Stimulated activated CD4-positive, alpha-beta T cell treated with anti-CD3 and anti-CD28 coated beads, Interleukin-4, amount 100 ng/mL, for 24 hours (primary cell): ENCODE data around the gene NPTX1.
"Not testable (repeated sequence)": the region's sequence is repeated elsewhere in the genome, so short reads cannot be mapped to it uniquely, and the experiment has no call there.

Experiments used
- DNase-seq: peaks from one replicate; pipeline ENCODE4 v3.0.0-alpha.2; 2020

The NPTX1 gene, protein sequence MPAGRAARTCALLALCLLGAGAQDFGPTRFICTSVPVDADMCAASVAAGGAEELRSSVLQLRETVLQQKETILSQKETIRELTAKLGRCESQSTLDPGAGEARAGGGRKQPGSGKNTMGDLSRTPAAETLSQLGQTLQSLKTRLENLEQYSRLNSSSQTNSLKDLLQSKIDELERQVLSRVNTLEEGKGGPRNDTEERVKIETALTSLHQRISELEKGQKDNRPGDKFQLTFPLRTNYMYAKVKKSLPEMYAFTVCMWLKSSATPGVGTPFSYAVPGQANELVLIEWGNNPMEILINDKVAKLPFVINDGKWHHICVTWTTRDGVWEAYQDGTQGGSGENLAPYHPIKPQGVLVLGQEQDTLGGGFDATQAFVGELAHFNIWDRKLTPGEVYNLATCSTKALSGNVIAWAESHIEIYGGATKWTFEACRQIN

DNA sequence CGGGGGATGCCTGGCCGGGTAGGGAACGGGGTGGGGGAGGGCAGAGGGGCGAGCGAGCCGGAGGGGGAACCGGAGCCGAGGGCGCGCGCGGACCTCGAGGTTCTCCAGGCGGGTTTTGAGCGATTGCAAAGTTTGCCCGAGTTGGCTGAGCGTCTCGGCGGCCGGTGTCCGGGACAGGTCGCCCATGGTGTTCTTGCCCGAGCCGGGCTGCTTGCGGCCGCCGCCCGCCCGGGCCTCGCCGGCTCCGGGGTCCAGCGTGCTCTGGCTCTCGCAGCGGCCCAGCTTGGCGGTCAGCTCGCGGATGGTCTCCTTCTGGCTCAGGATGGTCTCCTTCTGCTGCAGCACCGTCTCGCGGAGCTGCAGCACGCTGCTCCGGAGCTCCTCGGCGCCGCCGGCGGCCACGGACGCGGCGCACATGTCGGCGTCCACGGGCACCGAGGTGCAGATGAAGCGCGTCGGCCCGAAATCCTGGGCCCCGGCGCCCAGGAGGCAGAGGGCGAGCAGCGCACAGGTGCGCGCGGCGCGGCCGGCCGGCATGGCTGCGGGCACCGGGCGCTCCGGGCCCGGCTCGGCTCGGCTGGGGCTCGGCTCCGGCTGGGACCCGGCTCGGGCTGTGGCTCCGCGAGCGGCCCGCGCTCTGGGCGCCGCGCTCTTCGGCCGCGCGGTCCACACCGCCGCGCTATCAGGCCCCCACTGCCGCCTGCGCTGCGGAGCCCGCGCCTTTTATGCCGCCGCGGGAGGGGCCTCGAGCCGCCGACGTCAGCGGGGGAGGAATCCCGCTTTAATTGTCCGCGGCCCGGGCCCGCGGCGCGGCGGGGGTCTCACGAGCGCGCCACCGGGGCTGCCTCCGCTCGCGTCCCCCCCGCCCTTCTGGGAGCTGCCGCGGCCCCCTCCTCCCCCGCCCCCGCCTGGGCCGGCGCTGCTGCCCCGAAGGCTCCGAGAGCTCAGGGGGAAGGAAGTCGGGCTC is at the start of gene NPTX1:
Gene NPTX1, minus strand, starts transcription at position 698 of the 967 bp plus-strand sequence. Its CDS starts 161 bp downstream, at position 537.
- DNase-seq = no peak

DNA sequence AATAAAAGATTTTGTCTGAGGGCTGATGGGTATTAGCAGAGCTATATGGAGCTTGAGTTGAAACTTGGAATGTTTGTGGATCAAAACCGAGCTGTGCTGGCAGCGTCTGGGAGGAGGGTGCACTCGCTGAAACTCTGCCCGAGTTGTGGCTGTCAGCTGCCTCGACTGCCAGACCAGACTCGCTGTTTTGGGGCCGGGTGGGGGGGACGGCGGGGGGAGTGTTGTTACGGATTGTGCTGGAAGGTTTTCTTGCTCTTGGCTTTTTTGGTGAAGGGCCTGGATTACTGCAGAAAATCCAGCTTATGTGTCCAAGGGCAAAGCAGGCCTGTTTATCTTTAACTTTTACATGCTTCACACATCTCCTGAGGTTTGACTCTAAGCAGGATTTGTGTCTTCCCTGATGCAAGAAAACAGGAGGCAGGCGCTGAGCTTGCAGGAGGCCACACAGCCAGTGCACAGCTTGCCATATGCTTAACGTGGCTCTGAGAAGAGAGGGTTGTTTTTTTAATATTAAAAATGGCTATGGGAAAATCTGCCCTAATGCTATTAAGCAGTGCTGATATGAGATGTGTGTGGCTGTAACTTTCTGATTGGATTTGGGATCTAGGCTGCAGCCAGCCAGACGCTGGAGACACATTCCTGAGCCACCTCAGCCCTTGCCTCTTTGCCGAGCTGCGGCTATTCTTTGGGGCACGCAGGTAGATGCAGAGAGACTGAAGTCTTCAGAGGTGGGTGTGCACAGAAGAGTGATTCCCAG is 47.7 kb upstream of the NPTX1 start:
- no peak for DNase-seq

DNA sequence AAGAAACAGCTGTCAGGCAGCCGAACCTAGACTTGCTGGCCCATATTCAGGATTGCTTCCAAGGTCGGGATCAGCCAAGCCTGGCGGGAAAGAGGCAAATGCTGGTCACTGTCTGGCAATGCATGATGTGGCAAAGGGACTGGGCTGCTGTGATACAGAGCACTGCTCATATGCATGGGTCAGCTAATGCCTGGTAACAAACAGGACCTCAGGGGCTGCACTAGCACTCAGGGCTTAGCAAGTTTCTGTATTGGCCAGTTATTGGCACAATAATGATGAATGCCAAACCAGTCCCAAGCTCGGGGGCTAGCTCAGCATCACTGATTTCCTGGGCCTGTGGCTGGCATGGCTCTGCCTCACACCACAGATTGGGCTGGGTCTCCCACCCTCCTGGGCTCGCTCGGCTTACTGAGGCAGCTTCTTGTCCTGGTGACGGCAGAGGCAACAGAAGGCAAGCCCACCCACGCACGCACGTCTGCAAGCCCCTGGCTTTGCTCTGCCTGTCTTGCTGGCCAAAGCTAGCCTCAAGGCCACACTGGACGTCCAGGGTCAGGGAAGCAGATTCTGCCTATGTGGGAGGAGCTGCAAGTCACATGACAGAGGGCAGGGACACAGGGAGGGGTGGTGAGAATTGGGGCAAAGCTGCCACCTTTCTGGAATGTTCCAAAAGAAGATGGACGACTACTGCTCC is 46.8 kb upstream of the NPTX1 start:
- DNase-seq = no peak

DNA sequence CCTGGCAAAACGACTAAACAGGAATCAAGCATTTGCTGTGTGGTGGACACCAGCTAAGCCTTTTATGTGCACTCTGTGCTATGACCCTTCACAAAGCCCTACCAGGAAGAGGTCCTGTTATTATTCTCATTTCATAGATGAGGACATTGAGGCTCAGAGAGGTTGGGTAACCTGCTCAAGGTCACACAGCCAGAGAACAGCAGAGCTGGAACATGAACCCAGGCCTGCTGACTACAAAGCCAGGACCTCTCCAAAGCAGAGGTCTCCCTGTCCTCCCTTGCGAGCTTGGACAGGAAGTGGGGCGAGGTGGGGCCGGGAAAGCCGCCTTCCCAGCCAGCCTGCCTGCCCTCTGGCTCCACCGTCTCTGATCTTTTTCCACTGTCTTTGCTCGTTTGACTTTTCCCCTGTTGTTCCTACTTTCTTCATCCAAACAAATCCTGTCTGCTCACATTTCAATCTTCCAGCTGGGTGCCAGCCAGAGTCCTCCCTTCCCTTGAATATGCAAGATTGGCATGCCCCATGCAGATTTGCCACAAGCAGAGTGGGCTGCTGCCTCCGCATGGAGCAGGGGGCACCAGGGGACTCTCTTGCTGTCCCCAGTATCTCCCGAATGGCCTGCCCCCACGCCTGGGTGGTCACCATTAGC is 44.5 kb upstream of the NPTX1 start:
- no peak for DNase-seq

DNA sequence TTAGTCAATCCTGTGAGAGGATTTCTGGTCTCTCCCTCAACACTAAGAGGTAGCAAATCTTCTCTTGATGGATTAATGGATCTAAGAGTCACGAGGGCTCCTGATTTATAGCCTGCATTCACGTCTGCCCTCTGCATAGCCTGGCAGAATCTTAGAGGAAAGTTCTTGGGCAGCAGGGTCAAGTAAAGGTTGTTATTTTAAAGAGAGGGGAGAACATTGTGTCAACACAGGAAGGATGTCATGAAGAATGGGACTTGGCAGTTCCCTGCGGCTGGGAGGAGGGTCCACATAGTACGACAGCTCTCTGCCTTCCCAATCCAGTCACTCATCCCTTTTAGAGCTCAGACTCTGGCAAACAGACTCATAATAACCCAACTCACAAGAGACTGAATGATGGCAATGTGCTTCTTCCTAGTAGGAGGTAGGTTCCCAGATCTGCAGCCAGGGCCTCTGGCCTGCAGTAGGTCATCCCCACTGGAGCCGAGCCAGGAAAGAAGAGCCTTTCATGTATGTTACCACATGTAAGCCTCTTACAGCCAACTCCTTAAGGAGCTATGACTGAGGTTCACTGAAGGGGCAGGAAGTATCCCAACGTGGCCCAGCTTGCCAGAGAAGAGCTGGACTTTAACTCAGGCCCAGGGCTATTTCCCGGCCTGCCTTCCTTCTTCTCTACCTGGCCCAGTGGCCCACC is 42.8 kb upstream of the NPTX1 start:
- no peak for DNase-seq

DNA sequence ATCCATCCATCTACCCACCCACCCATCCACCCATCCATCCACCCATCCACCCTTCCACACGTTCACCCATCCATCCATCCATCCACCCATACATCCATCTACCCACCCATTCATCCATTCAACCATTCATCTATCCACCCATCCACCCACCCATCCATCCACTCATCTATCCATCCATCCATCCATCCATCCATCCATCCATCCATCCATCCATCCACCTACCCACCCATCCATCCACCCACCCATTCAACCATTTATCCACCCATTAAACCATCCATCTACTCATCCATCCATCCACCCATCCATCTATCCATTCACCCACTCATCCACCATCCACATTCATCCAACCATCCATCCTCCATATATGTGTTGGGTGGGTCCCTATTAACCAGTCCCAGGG is 42.0 kb upstream of the NPTX1 start:
- DNase-seq = no peak

DNA sequence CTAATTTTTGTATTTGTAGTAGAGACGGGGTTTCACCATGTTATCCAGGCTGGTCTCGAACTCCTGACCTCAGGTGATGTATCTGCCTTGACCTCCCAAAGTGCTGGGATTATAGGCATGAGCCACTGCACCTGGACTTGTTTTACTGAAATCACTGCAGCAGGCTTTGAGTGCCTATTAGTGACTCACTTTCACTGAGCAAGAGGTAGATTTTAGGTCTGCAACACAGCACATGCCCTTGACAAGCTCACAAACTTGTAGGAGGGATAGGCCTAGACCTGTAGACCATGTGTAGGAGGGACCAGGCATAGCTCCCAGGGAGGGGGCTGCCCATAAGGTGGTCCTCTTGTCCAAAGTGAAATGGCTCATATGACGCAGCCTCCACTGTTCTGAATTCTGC is 41.2 kb upstream of the NPTX1 start:
- no peak for DNase-seq

DNA sequence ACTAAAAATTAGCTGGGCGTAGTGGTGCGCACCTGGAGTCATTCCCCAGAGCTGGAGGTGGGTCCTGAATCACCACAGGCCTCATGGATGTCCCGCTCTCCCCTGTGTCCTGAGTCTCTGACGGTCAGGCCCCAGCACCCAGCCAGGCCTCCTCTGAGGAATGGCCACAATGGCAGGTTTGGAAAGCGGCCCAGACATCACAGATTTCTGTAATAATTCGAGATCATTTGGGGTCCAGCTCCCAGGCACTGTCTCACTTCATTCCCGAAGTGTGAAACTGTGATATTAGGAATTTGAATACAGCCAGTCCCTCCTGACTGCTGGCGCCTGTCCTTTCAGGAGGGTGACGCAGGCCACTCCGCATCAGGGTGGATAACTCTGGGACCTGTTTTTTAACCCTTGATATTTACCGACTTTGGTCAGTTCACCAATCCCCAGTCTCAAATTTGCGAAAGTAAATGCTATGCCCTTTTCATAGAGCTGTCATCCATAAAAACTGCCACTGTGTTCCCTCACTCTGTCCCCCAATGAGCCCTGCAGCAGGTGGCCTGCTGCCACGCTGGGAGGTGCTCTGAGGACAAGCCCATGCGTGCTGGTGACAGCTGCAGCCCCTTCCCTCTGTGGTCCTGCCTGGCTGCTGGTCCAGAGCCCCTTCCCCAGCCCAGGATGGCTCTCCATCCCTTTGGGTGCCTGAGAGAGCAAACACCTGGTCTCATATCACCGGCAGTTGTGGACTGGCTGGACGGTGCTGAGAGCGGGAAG is 39.9 kb upstream of the NPTX1 start:
- no peak for DNase-seq

DNA sequence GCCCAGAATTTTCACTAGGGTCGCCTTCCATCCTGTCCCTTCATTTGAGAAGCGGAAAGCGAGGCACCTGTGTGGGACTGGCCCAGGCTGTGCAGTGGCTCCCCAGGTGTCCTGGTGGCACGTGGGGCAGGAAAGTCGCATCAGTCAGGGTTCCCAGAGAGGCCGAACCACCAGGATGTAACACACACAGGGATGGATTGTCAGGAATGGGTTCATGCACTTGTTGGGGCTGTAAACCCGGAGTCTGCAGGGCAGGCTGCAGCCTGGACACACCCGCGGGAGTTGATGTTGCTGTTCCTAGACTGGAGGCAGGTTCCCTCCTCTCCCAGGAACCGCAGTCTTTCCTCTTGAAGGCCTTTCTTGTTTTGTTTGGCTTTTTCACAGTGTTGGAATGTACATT is 37.5 kb upstream of the NPTX1 start:
- DNase-seq = no peak

DNA sequence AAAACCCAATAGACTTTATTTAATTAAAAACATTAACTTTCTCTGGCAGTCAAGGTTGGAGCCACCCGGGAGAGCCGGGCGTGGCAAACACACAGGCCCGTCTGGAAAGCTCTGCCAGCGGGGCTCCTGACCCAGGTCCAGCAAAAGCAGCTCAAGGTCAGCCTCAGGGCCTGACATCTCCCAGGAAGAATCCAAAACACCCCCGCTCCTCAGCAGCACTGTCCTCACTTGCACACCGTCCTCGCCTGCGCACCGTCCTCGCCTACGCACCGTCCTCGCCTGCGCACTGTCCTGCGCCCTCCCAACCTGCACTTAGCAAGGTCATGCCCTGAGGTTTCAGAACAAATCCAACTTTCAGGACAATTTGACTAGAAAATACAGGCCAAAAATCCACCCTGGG is 36.8 kb upstream of the NPTX1 start:
- no peak for DNase-seq

DNA sequence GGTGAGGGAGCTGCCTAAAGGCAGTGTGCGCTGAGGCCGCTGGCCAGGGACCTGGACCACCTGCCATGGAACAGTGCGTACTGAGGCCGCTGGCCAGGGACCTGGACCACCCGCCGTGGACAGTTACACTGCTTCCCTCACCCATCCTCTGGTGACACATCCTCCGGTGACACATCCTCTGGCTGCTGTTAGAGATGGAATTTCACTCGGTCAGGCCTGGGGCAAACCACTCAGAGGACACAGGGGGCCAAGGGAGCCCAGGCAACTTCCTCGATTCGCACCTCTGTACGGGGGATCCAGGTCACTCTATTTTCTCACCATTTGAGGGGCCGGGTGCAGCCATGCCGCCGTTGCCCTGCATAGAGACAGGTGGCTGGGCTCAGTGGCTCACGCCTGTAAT is 35.8 kb upstream of the NPTX1 start:
- DNase-seq = no peak

DNA sequence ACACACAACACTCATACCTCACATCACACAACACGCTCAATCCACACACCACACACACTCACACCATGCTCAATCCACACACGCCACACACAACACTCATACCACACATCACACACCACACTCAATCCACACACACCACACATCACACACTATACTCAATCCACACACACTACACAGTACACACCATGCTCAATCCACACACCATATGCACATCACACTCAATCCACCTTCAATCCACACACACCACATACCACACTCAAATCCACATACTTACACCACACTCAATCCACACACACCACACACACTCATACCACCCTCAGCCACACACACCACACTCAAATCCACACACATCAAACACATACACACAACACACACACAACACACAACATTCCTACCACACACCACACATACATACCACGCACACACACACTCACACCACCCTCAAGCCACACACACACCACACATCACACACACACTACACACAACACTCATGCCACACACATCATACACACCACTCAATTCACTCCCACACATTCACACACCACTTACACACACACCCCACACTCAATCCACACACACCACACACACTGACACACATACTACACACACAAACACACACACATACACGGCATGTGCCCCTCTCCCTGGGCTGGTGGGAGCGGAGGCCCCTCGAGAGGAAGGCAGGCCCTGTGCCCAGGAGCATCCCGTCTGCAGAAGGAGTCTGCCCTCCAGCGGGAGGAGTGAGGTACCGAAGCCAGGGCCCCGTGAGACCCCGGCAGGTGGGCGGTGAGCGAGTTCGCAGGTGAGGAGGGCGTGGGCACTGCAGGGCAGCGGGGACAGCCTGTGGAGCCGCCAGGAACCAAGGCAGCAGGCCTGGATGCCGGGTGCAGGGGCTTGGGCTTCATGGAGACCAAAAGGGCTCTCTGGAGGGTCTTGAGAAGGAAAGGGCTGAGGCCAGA is 35.1 kb upstream of the NPTX1 start:
- no peak for DNase-seq

DNA sequence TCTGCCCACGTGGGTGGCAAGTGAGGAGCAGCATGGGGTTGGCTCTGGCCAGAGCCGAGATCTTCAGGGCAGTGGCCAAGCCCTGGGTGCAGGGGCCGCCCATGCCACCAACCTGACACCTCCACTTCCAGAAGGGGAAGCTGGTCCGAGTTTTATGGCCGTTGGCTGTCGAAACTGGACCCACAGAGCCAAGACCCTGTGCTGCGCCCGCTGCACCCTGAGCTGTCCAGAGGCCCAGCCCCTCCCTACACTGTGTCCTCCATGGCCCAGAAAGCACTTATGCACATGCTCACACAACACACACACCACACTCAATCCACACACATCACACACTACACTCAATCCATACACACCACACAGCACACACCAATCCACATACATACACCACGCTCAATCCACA is 34.4 kb upstream of the NPTX1 start:
- DNase-seq = no peak

DNA sequence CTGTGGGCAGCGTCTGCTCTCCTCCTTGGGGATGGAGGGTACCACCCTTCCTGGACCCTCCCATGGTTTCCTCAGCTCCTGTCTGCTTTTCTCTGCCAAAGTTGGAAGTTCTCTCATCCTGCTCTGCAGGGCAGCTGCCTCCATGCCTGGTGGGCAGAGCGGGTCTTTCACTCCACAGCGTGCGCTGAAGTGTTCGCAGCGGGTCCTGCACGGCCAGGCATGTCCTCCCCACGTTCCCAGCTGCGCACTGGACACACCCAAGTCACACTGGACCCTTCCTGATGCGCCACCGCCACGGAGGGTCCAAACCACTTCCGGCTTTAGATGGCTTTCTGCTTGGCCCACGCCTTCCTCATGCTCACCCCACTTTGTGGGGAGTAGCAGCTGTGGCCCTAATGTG is 33.7 kb upstream of the NPTX1 start:
- no peak for DNase-seq

DNA sequence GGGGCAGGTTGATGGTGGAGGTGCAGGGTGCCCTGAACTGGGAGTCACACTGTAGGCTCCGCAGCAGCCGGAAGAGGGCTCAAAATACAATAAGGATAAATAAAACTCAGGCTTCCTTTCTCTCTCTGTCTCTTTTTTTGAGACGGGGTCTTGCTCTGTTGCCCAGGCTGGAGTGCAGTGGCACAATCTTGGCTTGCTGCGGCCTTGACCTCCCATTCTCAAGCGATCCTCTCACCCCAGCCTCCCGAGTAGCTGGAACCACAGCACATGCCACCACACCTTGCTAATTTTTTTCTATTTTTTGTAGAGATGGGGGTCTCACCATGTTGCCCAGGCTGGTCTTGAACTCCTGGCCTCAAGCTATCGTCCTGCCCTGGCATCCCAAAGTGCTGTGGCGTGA is 32.9 kb upstream of the NPTX1 start:
- no peak for DNase-seq

DNA sequence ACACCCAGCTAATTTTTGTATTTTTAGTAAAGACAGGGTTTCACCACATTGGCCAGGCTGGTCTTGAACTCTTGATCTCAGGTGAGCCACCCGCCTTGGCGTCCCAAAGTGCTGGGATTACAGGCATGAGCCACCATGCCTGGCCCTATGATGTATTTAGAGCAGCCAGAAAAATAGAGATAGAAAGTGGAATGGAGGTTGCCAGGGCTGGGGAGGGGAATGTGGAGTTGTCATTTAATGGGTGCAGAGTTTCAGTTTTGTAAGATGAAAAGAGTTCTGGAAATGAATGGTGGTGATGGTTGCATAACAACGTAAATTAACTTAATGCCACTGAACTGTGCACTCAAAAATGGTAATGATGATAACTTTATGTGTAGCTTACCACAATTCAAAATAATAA is 31.6 kb upstream of the NPTX1 start:
- DNase-seq = no peak

DNA sequence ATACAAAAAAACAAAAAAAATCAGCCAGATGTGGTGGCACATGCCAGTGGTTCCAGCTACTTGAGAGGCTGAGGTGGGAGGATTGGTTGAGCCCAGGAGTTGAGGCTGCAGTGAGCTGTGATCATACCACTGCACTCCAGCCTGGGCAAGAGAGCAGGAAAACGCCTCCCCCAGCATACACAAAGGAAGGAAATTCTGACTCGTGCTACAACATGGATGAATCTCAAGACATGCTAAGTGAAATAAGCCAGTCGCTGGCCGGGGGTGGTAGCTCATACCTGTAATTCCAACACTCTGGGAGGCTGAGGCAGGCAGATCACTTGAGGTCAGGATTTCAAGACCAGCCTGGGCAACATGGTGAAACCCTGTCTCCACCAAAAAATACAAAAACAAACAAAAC is 30.8 kb upstream of the NPTX1 start:
- DNase-seq = not testable (repeated sequence)

DNA sequence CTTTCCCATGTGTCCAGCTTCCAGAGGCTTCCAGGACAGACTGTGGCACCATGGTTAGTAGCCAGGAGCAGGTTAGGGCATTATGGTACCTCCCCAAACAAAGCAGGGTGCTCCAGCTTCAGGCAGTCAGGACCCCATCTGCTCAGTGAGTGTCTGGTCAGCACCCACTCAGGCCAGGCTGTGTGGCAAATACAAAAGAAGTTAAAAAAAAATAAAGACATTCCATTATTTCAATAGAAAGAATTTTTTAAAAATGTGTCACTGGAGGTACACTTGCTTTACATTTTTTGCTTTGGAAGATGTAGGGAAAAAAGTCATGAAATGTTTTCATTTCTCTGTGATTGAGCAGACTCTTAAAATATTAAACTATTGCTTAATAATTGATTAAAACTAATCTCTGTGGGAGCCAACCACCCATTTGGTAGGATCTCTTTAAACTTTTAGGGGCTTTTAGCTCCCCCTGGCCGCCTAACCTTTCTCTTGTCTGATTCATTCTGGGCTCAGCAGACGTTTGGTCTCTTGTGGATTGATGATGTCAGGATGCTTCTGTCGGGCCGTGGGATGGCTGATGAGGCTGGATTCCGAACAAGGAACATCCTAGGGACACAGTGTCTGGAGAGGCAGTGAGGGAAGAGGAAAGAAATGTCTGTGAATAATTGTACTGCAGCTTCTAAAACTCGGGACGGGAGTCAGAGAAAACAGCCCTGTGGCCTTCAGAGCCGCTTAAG is 28.4 kb upstream of the NPTX1 start:
- no peak for DNase-seq

DNA sequence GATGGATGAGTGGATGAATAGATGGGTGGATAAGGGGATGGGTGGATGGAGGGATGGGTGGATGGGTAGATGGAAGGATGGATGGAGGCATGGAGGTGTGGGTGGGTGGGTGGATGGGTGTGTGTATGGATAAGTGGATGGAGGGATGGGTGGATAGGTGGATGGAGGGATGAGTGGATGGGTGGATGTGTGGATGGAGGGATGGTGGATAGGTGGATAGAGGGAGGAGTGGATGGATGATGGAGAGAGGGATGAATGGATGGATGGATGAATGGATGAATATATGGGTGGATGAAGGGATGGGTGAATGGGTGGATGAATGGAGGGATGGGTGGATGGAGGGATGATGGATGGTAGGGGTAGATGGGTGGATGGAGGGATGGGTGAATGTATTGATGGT is 27.5 kb upstream of the NPTX1 start:
- DNase-seq = no peak
